ENCODE data around the gene SDK2.

The SDK2 gene

GRCh38 chr17:73650617-73651200 is 6.5 kb upstream of the SDK2 start:
- DNase-seq (ENCODE audit: low spot score): no peak

GRCh38 chr17:73650140-73650539 is 5.9 kb upstream of the SDK2 start:
- peak; percentile 51 for DNase-seq (ENCODE audit: low spot score)

- DNase-seq (ENCODE audit: low spot score): no peak
Measured at GRCh38 chr17:73648974-73649373, 4.7 kb upstream of the SDK2 start.

- no peak for DNase-seq (ENCODE audit: low spot score)
Measured at GRCh38 chr17:73648543-73648820, 4.2 kb upstream of the SDK2 start.

- DNase-seq (ENCODE audit: low spot score): no peak
Measured at GRCh38 chr17:73647772-73648542, 3.7 kb upstream of the SDK2 start.

DNA sequence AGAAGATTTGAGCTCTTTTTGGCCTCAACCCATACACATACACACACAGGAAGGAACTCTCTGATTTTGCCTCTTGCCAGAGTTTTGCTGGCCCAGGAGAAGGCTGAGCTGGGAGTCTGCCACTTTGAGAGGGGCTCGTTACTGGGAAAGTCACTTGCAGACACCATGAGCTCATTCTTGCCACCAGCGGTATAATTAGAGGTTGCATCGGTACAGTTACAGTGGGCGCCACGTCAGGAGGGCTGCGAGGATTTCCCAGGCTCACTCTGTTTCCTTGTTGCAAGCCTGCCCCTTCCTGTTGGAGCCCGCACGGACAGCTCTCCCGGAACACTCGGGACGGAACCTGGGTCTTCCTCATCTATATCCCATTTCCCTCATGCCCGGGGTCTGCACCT is 3.1 kb upstream of the SDK2 start:
- DNase-seq (ENCODE audit: low spot score): no peak

DNA sequence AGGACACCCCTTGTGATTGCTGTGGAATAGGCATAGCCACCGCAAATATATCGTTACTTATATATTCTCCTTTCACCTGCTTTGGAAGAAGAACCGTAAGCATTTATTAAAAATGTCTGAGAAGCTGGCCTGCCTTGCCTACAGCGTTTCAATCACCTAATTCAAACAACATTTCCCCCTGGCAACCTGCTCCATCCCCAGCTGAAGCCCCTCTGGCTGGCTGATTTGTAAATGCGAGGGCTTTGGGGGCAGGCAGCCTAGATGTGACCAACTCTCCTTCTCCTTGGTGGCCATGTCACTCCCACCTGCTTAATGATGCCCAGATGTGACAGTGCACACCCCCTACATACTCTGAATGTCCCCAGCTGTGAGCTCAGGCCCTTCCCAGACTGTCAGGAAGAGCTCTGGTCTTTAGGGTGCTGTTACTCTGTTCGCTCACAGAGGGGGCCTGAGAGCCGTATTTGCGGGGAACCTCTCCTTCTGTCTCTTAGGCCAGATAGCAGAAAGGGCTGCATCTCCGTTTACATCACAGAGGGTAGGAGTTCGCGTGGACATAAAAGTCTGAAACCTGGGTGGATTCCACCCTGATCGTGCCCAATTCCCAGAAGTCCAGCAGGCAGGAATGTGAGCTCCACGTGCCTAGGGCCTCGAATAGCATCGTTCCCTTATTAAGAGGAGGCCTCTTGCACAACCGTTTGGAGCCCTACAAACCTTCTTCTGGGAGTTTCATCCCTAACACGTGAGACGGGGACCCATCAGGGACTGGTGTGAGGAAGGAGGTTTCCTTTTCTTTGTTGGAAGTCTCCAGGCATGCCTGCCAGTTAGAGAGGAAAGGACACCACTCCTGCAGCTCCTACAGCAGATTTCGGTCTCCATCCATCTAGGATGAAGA is 2.4 kb upstream of the SDK2 start:
- DNase-seq (ENCODE audit: low spot score): peak; percentile 37

DNA sequence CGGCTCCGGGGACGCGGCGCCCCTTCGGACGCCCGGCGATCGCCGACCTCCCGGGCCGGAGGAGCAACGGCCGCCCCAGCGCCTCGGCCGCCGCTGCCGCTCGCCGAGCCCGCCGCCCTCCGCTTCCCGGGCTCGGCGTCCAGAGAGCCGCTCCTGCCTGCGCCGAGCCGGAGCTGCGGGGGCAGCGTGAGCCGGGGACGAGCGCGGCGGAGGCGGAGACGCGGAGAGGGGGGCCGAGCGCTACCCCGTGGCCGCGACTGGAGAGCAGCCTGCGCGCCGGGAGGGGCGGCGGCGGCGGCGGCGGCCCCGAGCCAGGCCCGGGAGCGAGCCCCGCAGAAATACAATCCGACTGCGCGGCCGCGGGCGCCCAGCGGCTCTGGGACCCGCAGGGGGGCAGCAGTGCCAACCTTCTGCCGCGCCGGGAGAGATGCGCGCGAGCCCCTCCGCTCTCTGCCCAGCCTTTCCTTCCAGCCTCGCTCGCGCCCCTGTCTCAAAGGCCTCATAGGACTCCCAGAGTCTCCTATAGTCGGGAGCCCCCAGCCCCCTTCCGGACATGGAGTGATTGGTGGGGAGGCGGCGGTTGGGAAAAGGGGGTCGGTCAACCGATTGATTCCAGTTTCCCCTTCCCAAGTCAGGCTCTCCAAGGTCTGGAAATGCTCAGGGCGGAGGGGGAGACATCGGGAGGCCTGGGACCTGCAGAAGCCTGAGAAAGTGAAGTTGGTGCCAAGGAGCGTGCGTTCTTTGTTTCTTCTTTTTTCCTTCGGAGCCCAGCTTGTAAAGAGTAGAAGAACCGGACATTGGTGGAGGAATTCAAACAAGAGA is 1.0 kb upstream of the SDK2 start:
- DNase-seq (ENCODE audit: low spot score): peak; percentile 55

DNA sequence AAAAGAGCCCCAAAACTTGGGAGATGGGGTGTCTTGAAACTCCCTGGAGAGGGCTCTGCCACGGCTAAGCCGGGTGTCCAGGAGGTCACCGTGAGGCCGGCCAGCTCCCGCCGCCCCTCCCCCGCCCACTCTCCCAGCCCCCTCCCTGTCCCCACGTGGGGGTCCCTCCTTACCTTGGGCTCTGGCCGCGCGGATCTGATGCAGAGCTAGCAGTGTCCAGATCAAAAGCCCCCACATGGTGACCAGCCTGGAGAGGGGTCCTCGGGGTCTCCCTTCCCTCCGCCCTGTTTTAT is 447 bp downstream of the SDK2 start:
- DNase-seq (ENCODE audit: low spot score): no peak

GRCh38 chr17:73643001-73643851 is 1.0 kb downstream of the SDK2 start:
- DNase-seq (ENCODE audit: low spot score): peak; percentile 44

DNA sequence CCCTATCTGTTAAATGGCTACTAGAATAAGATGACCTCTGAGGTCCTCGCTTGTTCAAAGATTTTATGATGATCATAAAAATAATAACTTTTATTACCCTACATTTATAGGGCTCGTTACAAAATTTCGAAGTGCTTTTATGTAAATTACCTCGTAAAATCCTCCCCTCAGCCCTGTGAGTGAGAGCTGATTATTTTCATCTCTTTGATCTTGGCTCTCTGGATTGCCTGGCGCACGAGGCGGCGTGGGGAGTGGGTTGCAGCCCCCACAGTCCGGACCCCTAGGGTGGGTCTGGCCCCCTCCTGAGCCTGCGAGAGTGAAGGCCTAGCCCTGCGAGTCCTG is 1.6 kb downstream of the SDK2 start:
- no peak for DNase-seq (ENCODE audit: low spot score)

DNA sequence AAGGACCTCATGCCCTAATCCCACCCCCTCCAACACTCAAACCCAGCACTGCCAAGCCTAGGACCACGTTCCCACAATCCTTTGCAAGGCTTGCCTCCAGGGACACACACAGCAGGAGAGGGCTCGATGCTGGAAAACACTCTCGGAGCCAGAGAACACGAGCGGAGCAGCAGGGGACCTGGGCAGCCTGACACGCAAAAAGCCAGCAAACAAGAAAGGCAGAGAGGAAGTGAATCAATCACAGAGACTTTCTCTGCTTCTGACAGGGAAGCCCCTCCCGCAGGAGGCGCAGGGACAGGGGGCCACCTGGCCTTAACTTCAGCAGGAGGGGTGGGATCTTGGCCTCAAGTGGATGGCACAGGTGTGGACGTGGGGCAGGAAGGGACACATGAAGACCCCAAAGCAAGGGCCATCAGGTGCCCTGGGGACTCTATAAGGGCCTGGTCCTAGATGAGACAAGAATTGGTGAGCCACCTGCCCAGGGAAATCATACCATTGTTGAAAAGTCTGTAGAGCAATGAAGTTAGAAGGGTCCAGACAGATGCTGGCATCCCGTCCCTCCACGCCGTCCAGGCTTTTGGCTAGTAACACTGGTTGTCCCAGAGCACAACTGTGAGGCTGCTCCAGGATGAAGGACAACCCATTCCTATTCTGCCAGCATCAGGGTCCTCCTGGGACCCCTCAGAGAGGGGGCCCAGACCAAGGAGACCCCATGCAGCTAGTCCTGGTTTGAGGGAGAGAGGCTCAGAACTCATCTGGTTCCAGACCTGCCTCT is 2.2 kb downstream of the SDK2 start:
- no peak for DNase-seq (ENCODE audit: low spot score)

DNA sequence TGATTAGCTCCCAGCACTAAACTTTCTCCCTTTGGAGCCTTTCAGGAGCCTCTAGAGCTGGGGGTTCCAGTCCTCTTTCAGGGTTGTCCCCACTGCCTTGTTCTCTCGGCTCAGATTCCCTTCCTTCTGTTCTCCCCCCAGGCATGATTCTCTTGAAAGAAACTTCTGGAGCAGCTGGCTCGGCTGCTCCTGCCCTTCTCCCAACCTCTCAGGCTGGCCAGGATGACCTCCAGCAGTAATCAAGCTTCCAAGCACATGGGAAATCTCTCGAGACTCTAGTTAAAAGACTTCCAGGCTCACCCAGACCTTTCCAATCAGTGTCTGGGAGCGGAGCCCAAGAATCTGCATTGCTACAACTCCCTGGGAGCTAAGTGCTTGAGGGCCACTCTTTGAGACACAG is 3.6 kb downstream of the SDK2 start:
- no peak for DNase-seq (ENCODE audit: low spot score)

- no peak for DNase-seq (ENCODE audit: low spot score)
Measured at GRCh38 chr17:73639932-73640331, 4.3 kb downstream of the SDK2 start.

DNA sequence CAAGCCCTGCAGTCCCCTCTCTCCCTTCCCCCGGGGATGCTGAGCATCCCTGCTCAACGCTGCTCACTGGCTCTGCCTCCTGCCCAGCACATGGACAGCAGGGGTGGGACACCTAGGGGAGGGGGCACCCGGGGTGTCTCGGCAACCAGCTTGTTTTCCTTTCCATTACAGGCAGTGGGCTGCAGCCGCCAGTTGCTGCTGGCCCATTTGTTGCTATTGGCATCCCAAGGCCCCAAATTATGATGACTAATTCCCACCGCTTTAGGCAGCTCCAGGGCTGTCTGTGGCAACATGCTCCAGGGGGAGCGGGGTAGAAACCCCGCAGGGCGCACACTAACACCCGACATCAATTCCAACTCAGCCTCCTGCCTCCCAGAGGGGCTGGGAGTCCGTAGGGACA is 4.9 kb downstream of the SDK2 start:
- no peak for DNase-seq (ENCODE audit: low spot score)

DNA sequence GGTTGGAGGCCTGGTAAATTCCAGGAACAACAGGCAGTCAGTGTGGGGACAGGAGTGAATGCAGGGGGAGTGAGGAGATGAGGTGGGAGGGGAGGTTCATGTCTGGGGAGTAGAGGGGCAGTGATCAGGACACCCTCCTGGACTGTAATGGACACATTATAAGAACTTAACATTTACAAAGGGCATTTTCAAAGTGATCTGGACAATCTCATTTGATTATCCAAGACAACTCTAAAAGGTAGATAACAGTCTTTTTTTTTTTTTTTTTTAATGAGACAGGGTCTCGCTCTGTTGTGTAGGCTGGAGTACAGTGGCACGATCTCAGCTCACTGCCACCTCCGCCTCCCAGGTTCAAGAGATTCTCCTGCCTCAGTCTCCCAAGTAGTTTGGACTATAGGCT is 5.7 kb downstream of the SDK2 start:
- DNase-seq (ENCODE audit: low spot score): no peak

GRCh38 chr17:73637866-73638265 is 6.4 kb downstream of the SDK2 start:
- no peak for DNase-seq (ENCODE audit: low spot score)

DNA sequence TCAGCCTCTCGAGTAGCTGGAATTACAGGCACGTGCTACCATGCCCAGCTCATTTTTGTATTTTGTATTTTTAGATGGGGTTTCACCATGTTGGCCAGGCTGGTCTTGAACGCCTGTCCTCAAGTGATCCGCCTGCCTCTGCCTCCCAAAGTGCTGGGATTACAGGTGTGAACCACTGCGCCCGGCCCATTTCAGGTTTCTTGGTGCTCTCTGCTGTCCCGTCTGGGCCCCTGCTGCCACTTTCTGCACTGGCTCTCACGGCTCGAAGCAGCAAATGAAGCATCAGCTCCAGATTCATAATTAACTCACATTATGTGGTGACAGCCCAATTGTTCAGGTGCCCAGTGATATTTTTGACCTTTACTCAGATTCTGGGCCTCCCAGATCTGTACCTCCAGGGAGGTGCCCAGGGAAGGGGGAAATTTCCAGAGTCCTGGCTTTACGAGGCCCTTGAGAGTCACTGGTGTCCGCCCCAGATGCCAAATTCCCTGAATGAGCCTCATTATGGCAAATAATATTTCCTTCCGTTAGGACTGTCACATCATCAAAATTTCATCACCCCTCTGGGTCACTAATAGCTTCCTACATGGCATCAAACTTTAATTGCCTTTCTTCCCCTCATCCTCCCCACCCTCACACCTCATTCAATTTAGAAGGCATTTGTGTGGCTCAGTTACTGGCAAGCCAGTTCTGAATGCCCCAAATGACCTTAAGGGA is 9.0 kb downstream of the SDK2 start:
- DNase-seq (ENCODE audit: low spot score): no peak

DNA sequence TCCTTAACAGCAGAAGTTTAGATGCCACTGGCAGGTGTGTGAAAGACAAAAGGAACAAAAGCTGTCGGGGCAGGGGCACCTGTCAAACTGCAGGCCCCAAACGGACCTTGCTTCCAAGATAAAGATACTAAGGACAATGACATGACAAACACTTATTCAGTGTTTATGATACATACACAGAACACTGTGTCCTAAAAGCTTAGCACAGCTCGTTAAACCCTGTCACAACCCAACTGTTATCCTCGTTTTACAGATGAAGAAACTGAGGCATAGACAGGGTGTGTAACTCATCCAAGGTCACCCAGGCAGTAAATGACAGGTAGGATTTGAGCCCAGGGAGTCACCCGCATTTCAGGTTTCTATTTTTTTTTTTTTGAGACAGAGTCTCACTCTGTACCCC is 9.6 kb downstream of the SDK2 start:
- DNase-seq (ENCODE audit: low spot score): no peak

- no peak for DNase-seq (ENCODE audit: low spot score)
Measured at GRCh38 chr17:73633736-73634135, 10.5 kb downstream of the SDK2 start.

All from SW480 (cell line).